Activated naive CD8-positive, alpha-beta T cell treated with anti-CD3 and anti-CD28 coated beads, Interleukin-2, amount 10 ng/mL, durations not matched to agents 7 days and 5 days (primary cell): ENCODE measurements around the gene CYB561A3. TPM values are rescaled to one million over a fixed set of nuclear protein-coding genes. Genes with fewer than 3 reads are reported as not detected.

Experiments used
- ATAC-seq: fragments of 150-1000 bp; cut with Tn5 transposase; one replicate; pipeline ENCODE4 v1.10.0; 2021; ENCODE audit warnings: low read depth, moderate library complexity
- POLR2A ChIA-PET: fragments of 350-600 bp; sonication (Branson Sonifier 250); formaldehyde crosslinking; loops from one replicate; lab custom pipeline; 2021; ENCODE audit warnings: antibody characterized with exemption; lab: Charles Lee
- DNase-seq: peaks from one replicate; pipeline ENCODE4 v3.0.0; 2021
- H3K27ac Mint-ChIP-seq: one replicate; pipeline ENCODE4 v1.8.0; 2022; ENCODE audit warnings: mild to moderate bottlenecking, mixed read lengths
- H3K27me3 Mint-ChIP-seq: one replicate; pipeline ENCODE4 v1.8.0; 2022; ENCODE audit warnings: mild to moderate bottlenecking, moderate library complexity, mixed read lengths
- H3K36me3 Mint-ChIP-seq: one replicate; pipeline ENCODE4 v1.8.0; 2021; ENCODE audit warnings: mild to moderate bottlenecking, mixed read lengths
- H3K4me1 Mint-ChIP-seq: one replicate; pipeline ENCODE4 v1.8.0; 2021; ENCODE audit warnings: mixed read lengths
- H3K4me3 Mint-ChIP-seq: one replicate; pipeline ENCODE4 v1.8.0; 2022; ENCODE audit warnings: mild to moderate bottlenecking, moderate library complexity, mixed read lengths
- H3K9me3 Mint-ChIP-seq: one replicate; pipeline ENCODE4 v1.8.0; 2021; ENCODE audit warnings: mixed read lengths
- total RNA-seq, 2 experiments: library from RNA; stranded (reverse); gene quantifications; one replicate each; pipeline ENCODE4 v1.2.3, GENCODE V29; 2021

CYB561A3 gene
- total RNA-seq, 2 experiments from 2014 or later, result 43.6 to 44.7 TPM

DNA sequence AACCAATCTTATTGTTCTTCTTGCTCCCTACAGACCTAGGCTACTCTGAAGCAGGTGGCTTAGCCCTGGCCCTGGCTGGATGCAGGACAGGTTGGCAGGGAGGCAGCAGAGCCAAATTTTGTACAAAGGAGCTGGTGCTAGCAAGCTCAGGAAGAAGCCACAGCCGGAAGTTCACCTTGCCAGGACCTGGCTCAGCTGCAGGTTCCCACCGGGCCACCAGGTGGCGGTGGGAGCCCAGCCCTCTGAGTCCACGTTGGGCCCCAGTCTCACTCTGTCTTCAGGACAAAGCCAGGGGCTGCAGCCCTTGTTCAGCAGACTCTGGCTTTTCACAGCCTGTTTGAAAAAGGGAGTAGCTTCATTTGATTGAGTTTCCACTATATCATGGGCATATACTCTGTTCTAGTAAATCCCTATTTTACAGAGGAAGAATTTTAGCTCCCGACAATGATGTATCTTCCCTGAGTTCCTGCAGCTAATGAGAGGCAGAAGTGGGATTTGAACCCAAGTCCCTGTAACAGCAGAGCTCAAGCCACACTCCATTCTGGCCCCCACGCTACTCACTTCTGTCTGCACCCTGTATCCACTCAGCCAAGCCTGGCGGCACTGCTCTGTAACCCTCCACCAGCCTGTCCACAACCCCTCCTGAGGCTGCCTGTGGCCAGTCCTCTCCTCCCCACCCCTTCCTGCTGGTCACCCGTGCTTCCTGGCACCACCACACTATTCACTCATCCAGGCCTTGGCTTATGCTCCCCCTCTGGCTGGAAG lies 25.3 kb downstream of the CYB561A3 start:
- H3K4me1 Mint-ChIP-seq, result peaks cover 42% of the 10 kb centered on the region
- H3K4me3 Mint-ChIP-seq, result no peak overlapping the region

DNA sequence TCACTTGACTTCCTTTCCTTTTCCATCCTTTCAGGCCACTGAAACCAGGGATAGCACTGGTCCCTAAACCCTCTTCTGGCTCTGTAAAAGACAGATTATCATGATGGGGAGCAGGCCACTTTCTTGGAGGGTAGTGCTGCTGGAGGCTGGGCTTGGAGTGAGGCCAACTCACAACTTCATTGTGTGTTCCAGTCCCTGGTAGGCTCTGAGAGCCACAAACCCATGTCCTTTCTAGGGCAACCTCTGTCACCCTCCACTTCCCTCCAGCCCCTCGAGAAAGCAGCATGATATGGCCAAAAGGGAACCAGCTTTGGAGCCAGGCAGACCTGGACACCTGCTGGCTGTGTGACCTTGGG lies 26.3 kb downstream of the CYB561A3 start:
- H3K4me3 Mint-ChIP-seq, result no peak overlapping the region
- no peak for ATAC-seq
- H3K36me3 Mint-ChIP-seq, result peaks cover under 1% of the 10 kb centered on the region
- peak overlapping the region; percentile 87 for H3K27ac Mint-ChIP-seq
- H3K27me3 Mint-ChIP-seq, result no peaks in the 10 kb centered on the region
- peaks cover 47% of the 10 kb centered on the region for H3K4me1 Mint-ChIP-seq
- no peak for DNase-seq
- POLR2A ChIA-PET, result interaction anchor here (0.7 to 2.9 kb wide), 6 partner anchors 27 to 653 kb away, joined by 3 to 36 read pairs (median 15); partner anchors contain the start of genes CPSF7, CYB561A3, SDHAF2 and TMEM138
- no peaks in the 10 kb centered on the region for H3K9me3 Mint-ChIP-seq

More for the DNA sequence above, 25.3 kb downstream of the CYB561A3 start:
- peak; percentile 60 for ATAC-seq
- H3K36me3 Mint-ChIP-seq, result no peaks in the 10 kb centered on the region
- no peaks in the 10 kb centered on the region for H3K27me3 Mint-ChIP-seq
- H3K9me3 Mint-ChIP-seq, result no peaks in the 10 kb centered on the region
- POLR2A ChIA-PET, result interaction anchor here (0.5 to 2.0 kb wide), 11 partner anchors 10 to 652 kb away, joined by 3 to 36 read pairs (median 4); partner anchors contain the start of genes CPSF7, CYB561A3, SDHAF2 and TMEM138
- H3K27ac Mint-ChIP-seq, result peak overlapping the region; percentile 87
- DNase-seq, result peak; percentile 92

GRCh38 chr11:61334434-61335354 lies 27.0 kb downstream of the CYB561A3 start:
- Mint-ChIP-seq H3K9me3 (no peaks in the 10 kb centered on the region), H3K4me3 (peak overlapping the region; percentile 98), H3K36me3 (peaks cover 3% of the 10 kb centered on the region), H3K27me3 (no peaks in the 10 kb centered on the region), H3K4me1 (peaks cover 53% of the 10 kb centered on the region), H3K27ac (peak overlapping the region; percentile 99)
- no peak for ATAC-seq
- no peak for DNase-seq
- POLR2A ChIA-PET, result interaction anchor here (0.9 to 2.9 kb wide), 11 partner anchors 12 to 113 kb away, joined by 3 to 36 read pairs (median 5); partner anchors contain the start of genes CPSF7, CYB561A3, SDHAF2 and TMEM138

DNA sequence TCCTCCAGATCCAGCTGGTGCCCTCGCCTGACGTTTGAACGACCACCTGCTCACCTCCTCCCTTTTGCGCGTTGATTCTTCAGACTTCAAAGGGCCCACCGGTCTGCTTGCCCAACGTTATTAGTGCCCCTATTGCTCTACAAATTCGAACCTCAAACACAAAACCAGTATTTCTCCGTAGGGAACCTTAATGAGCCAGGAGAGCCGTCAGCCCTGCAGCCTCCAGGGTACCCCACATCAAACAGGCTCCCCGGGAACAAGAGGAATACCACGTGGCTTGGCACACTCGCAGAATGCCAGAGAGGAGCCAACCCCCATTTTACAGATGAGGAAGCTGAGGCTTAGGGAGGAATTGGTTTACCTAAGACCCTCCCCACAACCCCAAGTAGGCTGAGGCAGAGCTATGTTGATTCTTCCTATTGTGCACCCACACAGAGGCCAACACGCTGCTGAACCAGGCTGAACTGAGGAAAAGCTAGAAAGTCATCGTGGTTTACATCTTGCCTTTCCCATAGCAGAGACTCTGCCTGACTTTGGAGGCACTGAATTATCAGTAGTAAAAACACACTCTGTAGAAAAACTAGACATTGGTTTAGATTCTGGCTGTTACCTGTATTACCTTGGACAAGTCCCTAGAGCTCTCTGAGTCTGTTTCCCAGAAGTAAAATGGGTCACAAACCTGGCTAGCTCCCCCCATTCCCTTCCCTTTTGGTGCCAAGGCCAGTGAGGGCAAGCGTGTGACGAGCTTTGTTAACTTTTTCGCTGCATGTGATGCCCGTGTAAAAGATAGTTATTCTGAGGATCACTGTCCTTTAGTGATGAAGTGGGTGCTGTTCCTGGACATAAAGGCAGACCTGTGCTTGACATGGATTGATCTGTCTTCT lies 27.9 kb downstream of the CYB561A3 start:
- H3K36me3 Mint-ChIP-seq, result peaks cover 8% of the 10 kb centered on the region
- peak overlapping the region; percentile 99 for H3K27ac Mint-ChIP-seq
- H3K4me1 Mint-ChIP-seq, result peaks cover 54% of the 10 kb centered on the region
- H3K4me3 Mint-ChIP-seq, result peak overlapping the region; percentile 98
- ATAC-seq (no peak), DNase-seq (no peak)
- H3K9me3 Mint-ChIP-seq, result no peaks in the 10 kb centered on the region
- POLR2A ChIA-PET, result interaction anchor here (0.9 to 2.9 kb wide), 10 partner anchors 13 to 114 kb away, joined by 3 to 26 read pairs (median 6); partner anchors contain the start of genes CPSF7, CYB561A3, SDHAF2 and TMEM138
- H3K27me3 Mint-ChIP-seq, result no peaks in the 10 kb centered on the region

- H3K4me3 Mint-ChIP-seq, result peak within 1 kb of the TSS; percentile 98
- peak; percentile 99 for DNase-seq
- POLR2A ChIA-PET, result interaction anchor here (1.1 to 2.9 kb wide), 8 partner anchors 23 to 114 kb away, joined by 3 to 26 read pairs (median 6); partner anchors contain the start of genes CPSF7, CYB561A3, SDHAF2 and TMEM138
Measured at GRCh38 chr11:61332797-61333549, 28.7 kb downstream of the CYB561A3 start, which contains the start of the genes DDB1 and TKFC. Gene DDB1 (minus strand): TSS chr11:61333105. CDS start chr11:61332968, 137 bp downstream. Gene TKFC (plus strand): TSS chr11:61333228. CDS start chr11:61334729, 1,501 bp downstream.

GRCh38 chr11:61332281-61332796 lies 29.3 kb downstream of the CYB561A3 start:
- Mint-ChIP-seq H3K36me3 (peaks cover 13% of the 10 kb centered on the region), H3K27me3 (no peaks in the 10 kb centered on the region)
- no peak for ATAC-seq

More at GRCh38 chr11:61332797-61333549, 28.7 kb downstream of the CYB561A3 start, which contains the start of the genes DDB1 and TKFC:
- peaks cover 8% of the 10 kb centered on the region for H3K36me3 Mint-ChIP-seq
- peaks cover 59% of the 10 kb centered on the region for H3K4me1 Mint-ChIP-seq
- ATAC-seq, result peak; percentile 93
- no peaks in the 10 kb centered on the region for H3K9me3 Mint-ChIP-seq
- no peaks in the 10 kb centered on the region for H3K27me3 Mint-ChIP-seq
- H3K27ac Mint-ChIP-seq, result peak within 1 kb of the TSS; percentile 99

DNA sequence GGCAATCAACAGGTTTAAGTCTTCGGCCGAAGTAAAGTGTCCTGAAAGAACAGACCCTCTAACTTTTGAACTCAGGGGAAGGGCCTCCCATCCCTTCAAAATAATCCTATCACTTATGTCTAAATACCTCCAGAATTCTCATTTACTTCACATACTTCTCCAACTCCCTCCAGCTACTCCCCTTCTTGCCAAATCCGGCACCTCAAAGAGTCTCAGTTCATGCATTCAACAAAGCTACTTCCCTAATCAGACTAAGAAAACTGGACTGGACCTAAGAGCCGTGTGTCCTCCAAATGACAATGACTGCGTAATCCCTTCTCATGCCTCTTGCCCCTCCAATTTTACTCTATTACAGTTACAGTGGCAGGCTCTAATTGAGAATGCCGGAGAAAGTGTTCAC lies 30.0 kb downstream of the CYB561A3 start:
- no peaks in the 10 kb centered on the region for H3K9me3 Mint-ChIP-seq
- H3K27me3 Mint-ChIP-seq, result no peaks in the 10 kb centered on the region
- peaks cover 13% of the 10 kb centered on the region for H3K36me3 Mint-ChIP-seq
- H3K4me1 Mint-ChIP-seq, result peaks cover 56% of the 10 kb centered on the region
- DNase-seq (no peak), ATAC-seq (no peak)
- POLR2A ChIA-PET, result interaction anchor here (0.8 to 1.3 kb wide), 3 partner anchors 9 to 61 kb away, joined by 3 to 9 read pairs (median 3); partner anchors contain the start of genes CYB561A3, TMEM138 and TMEM216
- H3K27ac Mint-ChIP-seq, result peak overlapping the region; percentile 88
- peak overlapping the region; percentile 98 for H3K4me3 Mint-ChIP-seq

More at GRCh38 chr11:61332281-61332796, 29.3 kb downstream of the CYB561A3 start:
- POLR2A ChIA-PET, result interaction anchor here (1.1 kb wide), 1 partner anchor 29 kb away, joined by 9 read pairs; the partner anchor contains the start of genes CYB561A3 and TMEM138
- Mint-ChIP-seq H3K27ac (peak overlapping the region; percentile 88), H3K4me1 (peaks cover 62% of the 10 kb centered on the region), H3K4me3 (peak overlapping the region; percentile 98), H3K9me3 (no peaks in the 10 kb centered on the region)
- DNase-seq, result no peak

DNA sequence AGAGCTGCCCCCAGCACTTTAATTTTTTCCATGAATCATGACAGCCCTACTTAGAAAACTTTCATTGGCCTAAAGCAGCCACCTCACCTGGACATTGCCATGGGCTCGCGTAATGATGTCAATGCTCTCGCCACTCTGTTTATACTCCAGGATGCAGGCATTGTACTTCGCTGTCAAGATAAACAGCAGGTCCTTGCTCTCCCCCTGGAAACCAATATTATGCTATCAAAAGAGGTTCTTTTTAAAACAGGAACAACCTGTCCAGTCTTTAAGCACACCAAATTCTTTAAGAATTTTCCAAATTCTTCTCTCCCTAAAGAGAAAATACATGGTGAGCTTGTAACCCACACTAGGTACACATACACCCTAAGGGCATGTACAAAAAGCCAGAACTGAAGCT lies 31.8 kb downstream of the CYB561A3 start:
- H3K27me3 Mint-ChIP-seq, result no peaks in the 10 kb centered on the region
- H3K9me3 Mint-ChIP-seq, result no peaks in the 10 kb centered on the region
- POLR2A ChIA-PET, result no interaction called here
- DNase-seq, result no peak
- peaks cover 21% of the 10 kb centered on the region for H3K36me3 Mint-ChIP-seq
- peaks cover 45% of the 10 kb centered on the region for H3K4me1 Mint-ChIP-seq
- ATAC-seq, result no peak
- H3K4me3 Mint-ChIP-seq, result no peak overlapping the region
- no peak overlapping the region for H3K27ac Mint-ChIP-seq

DNA sequence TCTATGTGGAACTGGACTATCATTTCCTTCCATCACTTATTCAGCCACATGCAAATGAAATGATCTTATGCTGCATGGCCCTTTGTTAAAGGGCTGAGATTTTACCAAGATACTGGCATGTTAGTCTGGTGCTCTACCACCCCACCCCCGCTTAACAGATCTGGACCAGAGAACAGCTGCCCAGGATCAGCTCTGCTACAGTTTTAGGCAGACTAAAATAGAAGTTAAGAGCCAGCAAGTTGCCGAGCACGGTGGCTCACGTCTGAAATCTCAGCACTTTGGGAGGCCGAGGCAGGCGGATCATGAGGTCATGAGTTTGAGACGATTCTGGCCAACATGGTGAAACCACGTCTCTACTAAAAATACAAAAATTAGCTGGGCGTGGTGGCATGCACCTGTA lies 33.3 kb downstream of the CYB561A3 start:
- Mint-ChIP-seq H3K27me3 (no peaks in the 10 kb centered on the region), H3K36me3 (peaks cover 27% of the 10 kb centered on the region), H3K9me3 (no peaks in the 10 kb centered on the region), H3K27ac (no peak overlapping the region), H3K4me3 (no peak overlapping the region), H3K4me1 (peaks cover 34% of the 10 kb centered on the region)
- DNase-seq (no peak), ATAC-seq (no peak)
- POLR2A ChIA-PET, result no interaction called here

GRCh38 chr11:61327669-61328071 lies 34.0 kb downstream of the CYB561A3 start:
- POLR2A ChIA-PET, result no interaction called here
- ATAC-seq, result no peak
- Mint-ChIP-seq H3K4me1 (peaks cover 33% of the 10 kb centered on the region), H3K36me3 (peaks cover 33% of the 10 kb centered on the region), H3K27ac (peak overlapping the region; percentile 35), H3K4me3 (no peak overlapping the region), H3K9me3 (no peaks in the 10 kb centered on the region), H3K27me3 (no peaks in the 10 kb centered on the region)
- DNase-seq, result no peak
